Measurements from ENCODE around the gene CMPK2.
"Not testable (repeated sequence)": the region's sequence is repeated elsewhere in the genome, so short reads cannot be mapped to it uniquely, and the experiment has no call there.

The CMPK2 gene

GRCh38 chr2:6881046-6881445 lies 15.3 kb upstream of the CMPK2 start:
- FAIRE-seq (no peak), DNase-seq (ENCODE audit: extremely low spot score, insufficient read length, low read depth) (no peak)

DNA sequence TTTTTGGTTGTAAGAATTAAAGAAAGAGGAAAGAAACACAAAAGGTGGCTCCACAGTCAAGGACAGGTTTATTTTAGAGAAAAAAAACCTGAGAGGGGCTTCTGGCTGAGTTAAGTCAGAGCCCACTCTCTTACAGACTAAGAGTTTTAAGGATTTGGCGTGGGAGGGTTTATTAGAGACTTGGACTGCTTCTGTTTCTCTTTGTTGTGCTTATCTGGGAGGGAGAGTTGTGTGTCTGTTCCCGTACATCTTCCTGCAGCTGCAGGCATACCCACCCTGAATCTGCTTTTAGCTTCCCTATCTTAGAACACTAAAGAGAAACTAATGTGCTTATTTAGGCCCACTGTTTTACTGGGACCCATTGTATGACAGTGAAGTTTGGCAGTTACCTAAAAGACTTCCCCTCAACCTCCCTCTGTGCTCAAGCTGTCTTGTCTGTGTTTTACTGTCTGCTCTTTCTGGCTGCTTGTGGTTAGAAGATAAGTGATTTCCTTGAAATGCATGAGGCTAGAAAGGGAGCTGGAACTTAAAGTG lies 14.6 kb upstream of the CMPK2 start:
- FAIRE-seq (no peak), DNase-seq (ENCODE audit: extremely low spot score, insufficient read length, low read depth) (no peak)

DNA sequence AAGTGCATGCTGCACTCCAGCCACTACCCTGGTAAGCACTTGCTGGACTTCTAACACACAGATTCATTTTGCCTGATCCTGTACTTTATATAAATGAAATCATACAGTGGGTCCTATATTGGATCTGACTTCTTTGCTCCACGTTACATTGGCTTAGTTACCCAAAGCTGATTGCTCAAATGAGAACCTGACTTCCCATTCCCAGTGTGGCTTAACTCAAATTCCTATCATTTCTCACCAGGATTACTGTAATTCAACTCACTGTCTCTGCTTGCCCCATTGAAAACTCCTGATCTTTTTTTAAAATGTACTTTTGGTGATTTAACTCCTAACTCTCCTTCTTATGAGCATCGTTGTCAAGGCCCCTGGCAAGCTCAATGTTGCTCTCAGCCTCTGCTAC lies 13.3 kb upstream of the CMPK2 start:
- DNase-seq (ENCODE audit: extremely low spot score, insufficient read length, low read depth) = no peak
- no peak for FAIRE-seq

DNA sequence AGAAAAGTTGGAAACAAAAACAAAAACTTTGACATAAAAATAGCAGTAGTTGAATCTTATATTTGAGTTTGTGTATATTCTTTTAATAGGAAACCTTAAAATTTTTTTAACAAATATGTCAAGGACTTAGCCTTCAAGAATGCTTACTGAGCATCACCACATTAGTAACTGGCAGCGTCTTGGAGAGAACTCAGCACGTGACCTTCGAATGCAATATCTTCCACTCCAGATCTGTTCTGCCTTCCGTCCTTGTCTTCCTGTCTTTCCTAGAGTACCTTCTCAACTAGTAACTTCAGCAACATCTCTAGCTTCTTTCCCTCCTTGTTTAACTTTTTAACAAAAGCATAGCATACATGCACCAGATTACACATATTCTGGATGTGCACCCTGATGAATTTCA lies 12.8 kb upstream of the CMPK2 start:
- FAIRE-seq (no peak), DNase-seq (ENCODE audit: extremely low spot score, insufficient read length, low read depth) (no peak)

DNA sequence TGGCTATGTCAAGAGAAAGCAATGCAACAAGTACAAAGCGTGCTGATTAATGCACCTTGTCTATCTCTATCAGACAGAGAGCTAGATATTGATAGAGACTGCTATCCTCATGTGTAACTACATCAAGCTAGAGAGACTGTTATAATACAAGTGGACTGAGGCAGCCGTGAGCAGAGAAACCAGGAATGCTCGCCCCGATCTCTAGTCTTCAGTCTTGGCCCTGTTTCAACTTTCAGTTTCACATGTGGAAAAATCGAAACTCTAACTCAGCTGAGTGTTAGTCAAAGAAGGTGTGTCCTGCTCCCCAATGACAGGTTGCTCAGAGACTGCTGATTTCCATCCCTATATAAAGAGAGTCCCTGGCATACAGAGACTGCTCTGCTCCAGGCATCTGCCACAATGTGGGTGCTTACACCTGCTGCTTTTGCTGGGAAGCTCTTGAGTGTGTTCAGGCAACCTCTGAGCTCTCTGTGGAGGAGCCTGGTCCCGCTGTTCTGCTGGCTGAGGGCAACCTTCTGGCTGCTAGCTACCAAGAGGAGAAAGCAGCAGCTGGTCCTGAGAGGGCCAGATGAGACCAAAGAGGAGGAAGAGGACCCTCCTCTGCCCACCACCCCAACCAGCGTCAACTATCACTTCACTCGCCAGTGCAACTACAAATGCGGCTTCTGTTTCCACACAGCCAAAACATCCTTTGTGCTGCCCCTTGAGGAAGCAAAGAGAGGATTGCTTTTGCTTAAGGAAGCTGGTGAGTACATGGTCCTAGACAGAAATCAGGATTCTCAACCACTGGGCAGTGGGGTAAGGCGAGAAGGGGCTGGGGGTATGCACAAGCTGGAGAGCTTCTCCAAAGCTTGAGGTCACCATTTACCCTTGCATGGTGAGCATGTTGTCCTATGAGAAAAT lies 11.9 kb upstream of the CMPK2 start, which contains the start of gene RSAD2:
TSS of gene RSAD2 (plus strand) at position 376 of the 903 bp plus-strand sequence. CDS start at position 400, 24 bp downstream.
- FAIRE-seq = peak; percentile 89
- peak; percentile 8 for DNase-seq (ENCODE audit: extremely low spot score, insufficient read length, low read depth)

- DNase-seq (ENCODE audit: extremely low spot score, insufficient read length, low read depth) (no peak), FAIRE-seq (no peak)
Observed at GRCh38 chr2:6876309-6876708, 10.6 kb upstream of the CMPK2 start.

DNA sequence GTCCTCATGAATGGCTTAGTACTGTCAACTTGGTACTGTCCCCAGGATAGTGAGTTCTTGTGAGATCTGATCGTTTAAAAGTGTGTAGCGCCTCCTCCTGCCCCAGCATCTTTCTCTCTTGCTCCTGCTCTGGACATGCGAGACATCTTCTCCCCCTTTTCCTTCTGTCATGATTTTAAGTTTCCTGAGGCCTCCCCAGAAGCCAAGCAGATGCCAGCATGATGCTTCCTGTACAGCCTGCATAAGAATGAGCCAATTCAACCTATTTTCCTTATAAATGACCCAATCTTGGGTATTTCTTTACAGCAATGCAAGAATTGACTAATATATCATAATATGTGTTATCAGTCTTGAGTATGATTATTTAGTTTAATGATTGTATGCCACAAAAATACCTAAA lies 8.3 kb upstream of the CMPK2 start:
- no peak for DNase-seq (ENCODE audit: extremely low spot score, insufficient read length, low read depth)
- no peak for FAIRE-seq

DNA sequence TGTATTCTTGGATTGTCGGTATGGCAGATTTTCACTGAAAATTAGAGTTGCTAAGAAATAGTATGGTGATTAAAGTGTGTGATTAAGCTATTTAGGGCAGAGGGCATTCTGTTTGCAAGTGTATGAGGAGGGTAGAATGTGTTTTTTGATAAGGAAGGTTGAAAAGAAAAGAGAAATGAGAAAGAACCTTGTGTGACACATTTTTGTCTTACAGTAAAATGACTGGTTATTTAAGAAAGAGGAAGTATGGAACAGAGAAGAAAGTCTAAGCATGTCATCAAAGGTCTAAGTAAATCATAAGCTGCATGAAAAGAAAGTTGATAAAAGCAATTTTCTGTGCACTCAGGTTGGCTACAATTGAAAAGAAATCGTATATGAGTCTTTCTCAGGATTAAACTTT lies 6.7 kb upstream of the CMPK2 start:
- peak; percentile 75 for FAIRE-seq
- no peak for DNase-seq (ENCODE audit: extremely low spot score, insufficient read length, low read depth)

DNA sequence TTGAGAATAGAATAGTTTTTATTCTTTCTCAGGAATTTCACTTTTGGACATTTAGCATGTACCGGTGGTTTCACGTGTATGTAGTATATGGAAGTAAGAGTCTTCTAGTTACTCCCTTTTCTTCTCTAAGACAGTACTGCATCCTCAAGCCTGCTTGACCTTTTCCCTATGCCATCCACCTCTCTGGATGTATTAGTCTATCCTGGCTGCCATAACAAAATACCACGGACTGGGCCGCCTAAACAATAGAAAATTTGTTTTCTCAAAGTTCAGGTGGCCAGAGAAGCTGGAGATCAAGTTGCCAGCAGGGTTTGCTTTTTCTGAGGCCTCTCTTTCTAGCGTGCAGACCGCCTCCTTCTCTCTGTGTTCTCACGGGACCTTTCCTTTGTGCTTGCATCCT lies 1.3 kb upstream of the CMPK2 start:
- no peak for FAIRE-seq
- no peak for DNase-seq (ENCODE audit: extremely low spot score, insufficient read length, low read depth)

- FAIRE-seq (peak; percentile 93), DNase-seq (ENCODE audit: extremely low spot score, insufficient read length, low read depth) (peak; percentile 18)
Observed at GRCh38 chr2:6866275-6866671, 566 bp upstream of the CMPK2 start.

- DNase-seq (ENCODE audit: extremely low spot score, insufficient read length, low read depth) = peak; percentile 4
- FAIRE-seq = no peak
Observed at GRCh38 chr2:6864923-6865345, 773 bp downstream of the CMPK2 start.

DNA sequence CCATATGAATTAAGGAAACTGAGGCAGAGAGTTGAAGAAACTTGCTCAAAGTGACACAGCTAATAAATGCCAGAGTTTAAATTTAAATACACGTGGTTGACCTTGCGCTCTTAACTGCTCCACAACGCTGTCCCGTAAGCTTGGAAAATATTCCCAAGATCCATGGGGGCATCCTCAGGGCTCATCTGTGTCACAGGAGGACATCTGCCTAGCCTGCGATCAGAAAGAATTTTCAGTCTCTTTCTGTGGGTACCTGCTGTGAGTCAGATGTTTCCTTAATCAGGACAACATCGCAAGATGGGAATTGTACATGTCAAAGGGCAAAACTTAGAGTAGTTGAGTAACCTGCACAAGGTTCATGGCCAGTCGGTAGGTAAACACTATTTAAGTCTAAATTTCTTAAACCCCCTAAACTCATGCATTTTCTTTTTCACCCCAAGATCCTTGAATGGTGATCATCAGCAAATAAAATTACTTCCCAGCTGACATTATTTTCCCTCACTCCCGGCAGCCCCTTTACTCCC lies 1.4 kb downstream of the CMPK2 start:
- DNase-seq (ENCODE audit: extremely low spot score, insufficient read length, low read depth) (no peak), FAIRE-seq (no peak)

DNA sequence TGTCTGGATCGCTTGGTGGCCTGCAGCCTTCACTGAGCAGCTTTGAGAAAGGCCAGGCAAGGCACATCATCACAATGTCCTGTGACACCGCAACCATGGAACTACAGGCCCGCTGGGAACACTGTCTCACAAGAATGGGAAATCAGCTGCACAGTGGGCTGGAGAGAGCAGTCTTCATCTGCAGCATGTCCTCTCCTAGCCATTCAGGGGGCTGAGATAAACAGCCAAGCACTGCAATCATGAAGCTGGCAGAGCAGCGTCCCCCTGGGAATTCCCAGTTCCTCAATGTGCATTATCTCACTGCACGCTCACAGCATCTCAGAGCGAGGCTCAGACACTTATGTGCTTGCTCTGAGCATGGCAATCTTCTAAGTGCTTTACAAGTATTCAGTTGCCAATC lies 1.9 kb downstream of the CMPK2 start:
- DNase-seq (ENCODE audit: extremely low spot score, insufficient read length, low read depth) (no peak), FAIRE-seq (no peak)

- FAIRE-seq (no peak), DNase-seq (ENCODE audit: extremely low spot score, insufficient read length, low read depth) (no peak)
Observed at GRCh38 chr2:6860296-6860695, 5.4 kb downstream of the CMPK2 start.

DNA sequence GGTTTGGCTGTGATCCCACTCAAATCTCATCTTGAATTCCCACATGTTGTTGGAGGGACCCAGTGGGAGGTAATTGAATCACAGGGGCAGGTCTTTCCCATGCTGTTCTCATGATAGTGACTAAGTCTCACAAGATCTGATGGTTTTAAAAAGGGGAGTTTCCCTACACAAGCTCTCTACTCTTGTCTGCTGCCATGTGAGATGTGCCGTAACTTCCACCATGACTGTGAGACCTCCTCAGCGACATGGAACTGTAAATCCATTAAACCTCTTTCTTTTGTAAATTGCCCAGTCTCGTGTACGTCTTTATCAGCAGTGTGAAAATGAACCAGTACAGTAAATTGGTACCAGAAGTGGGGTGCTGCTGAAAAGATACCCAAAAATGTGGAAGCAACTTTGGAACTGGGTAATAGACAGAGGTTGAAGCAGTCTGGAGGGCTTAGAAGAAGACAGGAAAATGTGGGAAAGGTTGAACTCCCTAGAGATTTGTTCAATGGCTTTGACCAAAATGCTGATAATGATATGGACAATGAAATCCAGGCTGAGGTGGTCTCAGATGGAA lies 7.2 kb downstream of the CMPK2 start:
- not testable (repeated sequence) for DNase-seq (ENCODE audit: extremely low spot score, insufficient read length, low read depth); FAIRE-seq

DNA sequence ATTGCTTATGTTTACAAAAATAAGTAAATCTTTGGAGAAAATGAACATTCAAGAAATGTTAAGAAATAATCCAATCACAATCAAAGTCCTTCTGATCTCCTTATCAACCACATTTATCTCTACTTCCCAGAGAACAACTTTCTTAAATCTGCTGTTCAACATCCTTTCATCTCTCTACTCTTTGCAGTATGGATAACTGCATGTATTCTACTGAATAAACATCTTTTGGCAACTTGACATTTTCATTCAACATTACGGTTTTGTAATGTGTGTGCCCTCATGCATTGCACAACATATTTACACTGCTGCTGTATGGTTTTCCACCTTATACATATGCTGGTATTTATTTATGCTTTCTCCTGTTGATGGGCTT lies 9.2 kb downstream of the CMPK2 start:
- no peak for FAIRE-seq
- no peak for DNase-seq (ENCODE audit: extremely low spot score, insufficient read length, low read depth)

DNA sequence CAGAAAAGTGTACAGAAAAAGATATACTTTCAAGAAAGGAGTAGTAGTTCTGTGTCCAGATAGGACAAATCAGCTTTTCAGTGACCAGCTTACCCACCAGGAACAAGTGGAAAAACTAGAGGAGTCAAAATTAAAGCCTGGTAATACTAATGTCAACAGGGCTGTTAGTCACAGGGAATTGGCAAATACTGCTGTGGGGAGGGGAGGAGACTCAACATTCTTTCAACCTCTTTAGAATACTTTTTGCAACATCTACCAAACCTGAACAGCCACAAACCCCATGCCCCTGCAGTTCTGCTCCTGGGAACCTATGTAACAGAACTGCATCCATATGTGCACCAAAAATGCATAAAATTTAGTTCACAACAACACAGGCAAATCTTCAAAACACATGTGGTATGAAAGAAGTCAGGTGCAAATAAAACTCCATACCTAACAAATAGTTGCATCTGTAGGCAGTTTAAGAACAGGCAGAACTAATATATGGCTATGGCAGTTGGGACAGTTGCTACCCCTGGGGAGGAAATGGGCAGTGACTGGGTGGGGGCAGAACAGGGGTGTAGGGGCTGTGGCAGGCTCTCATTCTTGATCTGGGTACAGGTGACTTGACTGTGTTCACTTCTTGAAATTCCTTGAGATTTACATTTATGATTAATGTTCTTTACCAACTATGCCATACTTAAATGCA lies 9.7 kb downstream of the CMPK2 start:
- no peak for DNase-seq (ENCODE audit: extremely low spot score, insufficient read length, low read depth)
- FAIRE-seq = no peak

GRCh38 chr2:6854416-6854815 lies 11.3 kb downstream of the CMPK2 start:
- FAIRE-seq (no peak), DNase-seq (ENCODE audit: extremely low spot score, insufficient read length, low read depth) (no peak)

- DNase-seq (ENCODE audit: extremely low spot score, insufficient read length, low read depth) = no peak
- FAIRE-seq = no peak
Observed at GRCh38 chr2:6852195-6852594, 13.5 kb downstream of the CMPK2 start.

- no peak for DNase-seq (ENCODE audit: extremely low spot score, insufficient read length, low read depth)
- FAIRE-seq = no peak
Observed at GRCh38 chr2:6846967-6847681, 18.6 kb downstream of the CMPK2 start.

All from GM18507 (cell line).